BLaER1 (cell line): Measurements from ENCODE around the gene CIC.

Source experiments
- H3K27ac ChIP-seq: shearing (Covaris generic); formaldehyde crosslinking; 2 replicates; pipeline ENCODE4 v1.8.1; 2022
- H3K27me3 ChIP-seq: shearing (Covaris generic); formaldehyde crosslinking; 2 replicates; pipeline ENCODE4 v1.8.1; 2022
- H3K36me3 ChIP-seq: shearing (Covaris generic); formaldehyde crosslinking; 2 replicates; pipeline ENCODE4 v1.8.1; 2022
- H3K4me1 ChIP-seq: shearing (Covaris generic); formaldehyde crosslinking; 2 replicates; pipeline ENCODE4 v1.8.1; 2022
- H3K4me2 ChIP-seq: shearing (Covaris generic); formaldehyde crosslinking; 2 replicates; pipeline ENCODE4 v1.8.1; 2022
- H3K4me3 ChIP-seq: shearing (Covaris generic); formaldehyde crosslinking; 2 replicates; pipeline ENCODE4 v1.8.1; 2022
- H3K9ac ChIP-seq: shearing (Covaris generic); formaldehyde crosslinking; 2 replicates; pipeline ENCODE4 v1.8.1; 2022
- H3K9me3 ChIP-seq: shearing (Covaris generic); formaldehyde crosslinking; 2 replicates; pipeline ENCODE4 v1.8.1; 2022
- H4K20me1 ChIP-seq: shearing (Covaris generic); formaldehyde crosslinking; 2 replicates; pipeline ENCODE4 v1.8.1; 2022
- Cebpa-rat ChIP-seq: shearing (Covaris generic); IDR thresholded peaks from 2 replicates; pipeline ENCODE4 v1.8.1; 2022

CIC gene

GRCh38 chr19:42286349-42287016 lies 17.4 kb downstream of the CIC start:
- peaks cover 87% of the 10 kb centered on the region for H4K20me1 ChIP-seq
- no peaks in the 10 kb centered on the region for H3K9me3 ChIP-seq
- H3K36me3 ChIP-seq = peaks cover 47% of the 10 kb centered on the region
- H3K4me3 ChIP-seq = peak overlapping the region; percentile 73
- H3K9ac ChIP-seq = peak overlapping the region; percentile 85
- peak overlapping the region; percentile 93 for H3K27ac ChIP-seq
- peak overlapping the region; percentile 98 for H3K4me2 ChIP-seq
- peaks cover 88% of the 10 kb centered on the region for H3K4me1 ChIP-seq
- TF ChIP-seq Cebpa-rat = no peak
- H3K27me3 ChIP-seq = no peaks in the 10 kb centered on the region

- H3K4me2 ChIP-seq = peak overlapping the region; percentile 98
- H3K36me3 ChIP-seq = peaks cover 55% of the 10 kb centered on the region
- no peaks in the 10 kb centered on the region for H3K9me3 ChIP-seq
- TF ChIP-seq Cebpa-rat = no peak
- H3K27me3 ChIP-seq = no peaks in the 10 kb centered on the region
- peak overlapping the region; percentile 73 for H3K4me3 ChIP-seq
- H3K9ac ChIP-seq = peak overlapping the region; percentile 55; the same call in 1 of the 2 replicates
- H3K27ac ChIP-seq = peak overlapping the region; percentile 93
- H3K4me1 ChIP-seq = peaks cover 87% of the 10 kb centered on the region
- H4K20me1 ChIP-seq = peaks cover 87% of the 10 kb centered on the region
These were observed 18.2 kb downstream of the CIC start for GRCh38 chr19:42287017-42287826.

DNA sequence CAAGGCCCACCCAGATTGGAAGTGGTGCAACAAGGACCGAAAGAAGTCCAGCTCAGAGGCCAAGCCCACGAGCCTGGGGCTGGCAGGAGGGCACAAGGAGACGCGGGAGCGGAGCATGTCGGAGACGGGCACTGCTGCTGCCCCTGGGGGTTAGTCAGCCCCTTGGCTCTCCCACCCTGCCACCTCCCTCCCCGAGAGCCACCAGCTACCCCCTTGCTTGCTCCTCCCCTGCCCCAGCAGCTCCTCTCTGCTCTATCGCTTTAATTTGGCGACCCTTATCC lies 18.7 kb downstream of the CIC start:
- Histone ChIP-seq H3K9ac (no peak overlapping the region), H3K36me3 (peaks cover 60% of the 10 kb centered on the region), H3K27ac (no peak overlapping the region), H3K4me3 (no peak overlapping the region), H3K4me2 (peak overlapping the region; percentile 98; the same call in 1 of the 2 replicates), H4K20me1 (peaks cover 88% of the 10 kb centered on the region), H3K27me3 (no peaks in the 10 kb centered on the region), H3K9me3 (no peaks in the 10 kb centered on the region), H3K4me1 (peaks cover 81% of the 10 kb centered on the region)
- no peak for TF ChIP-seq Cebpa-rat

GRCh38 chr19:42288387-42288786 lies 19.3 kb downstream of the CIC start:
- Histone ChIP-seq H3K4me3 (no peak overlapping the region), H3K4me2 (no peak overlapping the region; the same call in 1 of the 2 replicates), H3K9me3 (no peaks in the 10 kb centered on the region), H3K9ac (no peak overlapping the region), H4K20me1 (peaks cover 89% of the 10 kb centered on the region), H3K27ac (no peak overlapping the region), H3K4me1 (peaks cover 75% of the 10 kb centered on the region), H3K27me3 (no peaks in the 10 kb centered on the region), H3K36me3 (peaks cover 66% of the 10 kb centered on the region)
- TF ChIP-seq Cebpa-rat = no peak

DNA sequence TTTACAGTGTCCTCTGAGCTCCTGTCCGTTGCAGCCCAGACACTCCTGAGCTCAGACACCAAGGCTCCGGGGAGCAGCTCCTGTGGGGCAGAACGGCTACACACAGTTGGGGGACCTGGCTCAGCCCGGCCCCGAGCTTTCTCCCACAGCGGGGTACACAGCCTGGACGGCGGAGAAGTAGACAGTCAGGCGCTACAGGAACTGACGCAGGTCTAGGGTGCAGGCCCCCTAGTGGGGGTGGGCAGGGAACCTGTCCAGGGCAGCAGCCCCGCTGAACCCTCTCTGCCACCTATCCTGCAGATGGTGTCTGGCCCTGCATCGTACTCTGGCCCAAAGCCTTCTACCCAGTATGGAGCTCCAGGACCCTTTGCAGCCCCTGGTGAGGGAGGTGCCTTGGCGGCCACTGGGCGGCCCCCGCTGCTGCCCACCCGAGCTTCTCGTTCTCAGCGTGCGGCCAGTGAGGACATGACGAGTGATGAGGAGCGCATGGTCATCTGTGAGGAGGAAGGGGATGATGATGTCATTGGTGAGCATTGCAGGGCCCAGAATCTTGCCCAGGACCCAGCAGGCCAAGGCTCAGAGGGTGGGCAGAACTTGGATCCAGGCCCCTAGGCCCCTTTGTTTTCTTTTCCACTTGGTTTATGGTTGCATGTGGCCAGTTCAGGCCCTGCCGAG lies 20.0 kb downstream of the CIC start:
- H3K9ac ChIP-seq = no peak overlapping the region
- peaks cover 94% of the 10 kb centered on the region for H4K20me1 ChIP-seq
- H3K27ac ChIP-seq = no peak overlapping the region; the same call in 1 of the 2 replicates
- no peaks in the 10 kb centered on the region for H3K27me3 ChIP-seq
- H3K4me1 ChIP-seq = peaks cover 74% of the 10 kb centered on the region
- no peaks in the 10 kb centered on the region for H3K9me3 ChIP-seq
- no peak overlapping the region for H3K4me3 ChIP-seq
- H3K4me2 ChIP-seq = no peak overlapping the region
- peaks cover 73% of the 10 kb centered on the region for H3K36me3 ChIP-seq
- TF ChIP-seq Cebpa-rat = no peak

DNA sequence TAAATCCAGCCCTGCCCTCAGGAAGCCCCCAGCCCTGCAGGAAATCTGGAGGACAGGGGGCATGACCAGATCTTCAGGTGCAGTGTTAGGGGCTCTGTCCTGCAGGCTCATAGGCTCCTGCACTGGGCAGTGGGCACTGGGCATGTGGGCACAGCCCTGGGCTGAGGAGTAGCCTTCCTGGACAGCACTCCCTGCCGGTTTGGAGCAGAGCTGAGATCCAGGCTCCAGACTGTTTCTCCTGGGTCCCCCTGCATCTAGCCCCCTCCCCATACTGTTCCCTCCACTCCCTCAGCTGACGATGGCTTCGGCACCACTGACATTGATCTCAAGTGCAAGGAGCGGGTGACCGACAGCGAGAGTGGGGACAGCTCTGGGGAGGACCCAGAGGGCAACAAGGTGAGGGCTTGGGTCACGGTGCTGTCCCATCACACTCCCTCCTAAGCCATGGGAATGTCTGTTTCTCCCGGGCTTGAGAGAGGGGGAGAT lies 20.5 kb downstream of the CIC start:
- no peaks in the 10 kb centered on the region for H3K9me3 ChIP-seq
- H3K9ac ChIP-seq = peak overlapping the region; percentile 37; the same call in 1 of the 2 replicates
- H3K27me3 ChIP-seq = no peaks in the 10 kb centered on the region
- H3K4me3 ChIP-seq = no peak overlapping the region
- peaks cover 73% of the 10 kb centered on the region for H3K4me1 ChIP-seq
- H3K27ac ChIP-seq = peak overlapping the region; percentile 52; the same call in 1 of the 2 replicates
- peak overlapping the region; percentile 80 for H3K4me2 ChIP-seq
- H4K20me1 ChIP-seq = peaks cover 98% of the 10 kb centered on the region
- no peak for TF ChIP-seq Cebpa-rat
- H3K36me3 ChIP-seq = peaks cover 79% of the 10 kb centered on the region

GRCh38 chr19:42290136-42290522 lies 21.1 kb downstream of the CIC start:
- Histone ChIP-seq H3K9me3 (no peaks in the 10 kb centered on the region), H3K36me3 (peaks cover 82% of the 10 kb centered on the region), H3K4me1 (peaks cover 67% of the 10 kb centered on the region), H4K20me1 (peaks cover 93% of the 10 kb centered on the region), H3K4me2 (peak overlapping the region; percentile 80), H3K27ac (peak overlapping the region; percentile 52), H3K9ac (peak overlapping the region; percentile 37), H3K4me3 (no peak overlapping the region), H3K27me3 (no peaks in the 10 kb centered on the region)
- no peak for TF ChIP-seq Cebpa-rat

GRCh38 chr19:42290523-42291434 lies 21.7 kb downstream of the CIC start:
- Histone ChIP-seq H3K4me3 (peak overlapping the region; percentile 16; the same call in 1 of the 2 replicates), H3K4me1 (peaks cover 61% of the 10 kb centered on the region), H3K4me2 (peak overlapping the region; percentile 80), H3K36me3 (peaks cover 89% of the 10 kb centered on the region), H3K9ac (peak overlapping the region; percentile 37; the same call in 1 of the 2 replicates), H3K27ac (peak overlapping the region; percentile 52), H3K27me3 (no peaks in the 10 kb centered on the region), H4K20me1 (peaks cover 92% of the 10 kb centered on the region), H3K9me3 (no peaks in the 10 kb centered on the region)
- no peak for TF ChIP-seq Cebpa-rat

DNA sequence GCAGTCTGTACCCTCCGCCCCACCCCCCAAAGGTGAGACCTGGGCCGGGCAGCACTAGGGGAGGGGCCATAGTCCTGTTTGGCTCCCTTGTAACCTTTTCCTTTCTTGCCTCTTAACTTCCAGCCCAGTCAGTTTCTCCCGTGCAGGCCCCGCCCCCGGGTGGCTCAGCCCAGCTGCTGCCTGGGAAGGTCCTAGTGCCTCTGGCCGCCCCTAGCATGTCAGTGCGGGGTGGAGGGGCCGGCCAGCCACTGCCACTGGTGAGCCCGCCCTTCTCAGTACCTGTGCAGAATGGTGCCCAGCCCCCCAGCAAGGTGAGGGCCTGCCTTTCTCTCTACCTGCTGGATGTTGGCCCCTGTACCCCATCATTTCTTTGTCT lies 22.4 kb downstream of the CIC start:
- no peak for TF ChIP-seq Cebpa-rat
- H3K36me3 ChIP-seq = peaks cover 95% of the 10 kb centered on the region
- H3K4me2 ChIP-seq = peak overlapping the region; percentile 80
- no peaks in the 10 kb centered on the region for H3K9me3 ChIP-seq
- 0 out of 2 replicates have a peak overlapping the region, but pooled peaks have one; percentile 39 for H3K27ac ChIP-seq
- H3K4me3 ChIP-seq = peak overlapping the region; percentile 16; the same call in 1 of the 2 replicates
- peaks cover 93% of the 10 kb centered on the region for H4K20me1 ChIP-seq
- H3K27me3 ChIP-seq = no peaks in the 10 kb centered on the region
- H3K4me1 ChIP-seq = peaks cover 56% of the 10 kb centered on the region
- H3K9ac ChIP-seq = peak overlapping the region; percentile 8; the same call in 1 of the 2 replicates
